ENCODE results near the gene TNS3. TPM values are rescaled to one million over a fixed set of nuclear protein-coding genes. Genes with fewer than 3 reads are reported as not detected.

Gene TNS3
- total RNA-seq, 1 experiment from 2014 or later = 9.5 TPM

DNA sequence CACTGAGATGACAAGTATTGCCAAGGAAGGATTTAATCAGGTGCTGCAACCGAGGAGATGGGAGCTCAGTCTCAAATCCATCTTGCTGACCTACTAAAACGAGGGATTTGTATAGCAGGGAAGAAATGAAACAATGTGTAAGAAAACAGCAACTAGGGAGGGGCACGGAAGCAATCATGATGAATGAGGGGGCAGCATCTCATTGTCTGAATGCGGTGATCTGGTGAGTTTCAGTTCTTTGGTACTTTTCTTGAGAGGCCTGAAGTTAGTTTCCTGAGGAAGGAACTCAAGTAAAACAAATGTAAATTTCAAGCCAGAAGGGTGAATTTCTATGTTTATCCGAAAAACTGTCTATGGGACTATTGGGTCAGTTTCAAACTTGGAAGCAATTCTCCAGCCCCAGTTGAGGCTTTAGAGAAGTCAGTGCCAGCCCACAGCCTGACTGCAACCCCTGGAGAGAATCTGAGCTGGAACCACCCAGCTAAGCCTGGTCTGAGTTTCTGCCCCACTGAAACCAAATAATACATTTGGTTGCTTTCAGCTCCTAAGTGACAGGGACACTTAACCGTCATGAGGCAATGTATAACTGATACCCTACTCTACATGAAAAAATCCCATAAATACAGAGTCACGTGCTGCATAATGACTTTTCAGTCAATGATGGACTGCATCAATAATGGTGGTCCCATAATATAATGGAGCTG is 45.8 kb upstream of the TNS3 start:
- Histone ChIP-seq H3K4me2 (ENCODE audit: insufficient read depth, insufficient read length, low read length) (no peak overlapping the region), H3K18ac (ENCODE audit: insufficient read length, low read depth, low read length) (no peak overlapping the region), H2BK120ac (ENCODE audit: low read depth, low read length, poor library complexity, severe bottlenecking) (no peak overlapping the region), H3K27ac (ENCODE audit: insufficient read length, low read depth, low read length) (no peak overlapping the region), H2BK5ac (ENCODE audit: insufficient read length, low read length) (no peak overlapping the region), H3K79me1 (ENCODE audit: insufficient read depth, low read depth, low read length, poor library complexity, severe bottlenecking) (no peaks in the 10 kb centered on the region), H4K5ac (ENCODE audit: insufficient read length, low read depth, low read length) (no peak overlapping the region), H2BK20ac (ENCODE audit: low read depth, low read length, poor library complexity, severe bottlenecking) (no peak overlapping the region), H3K56ac (ENCODE audit: insufficient read length, low read depth, low read length) (no peak overlapping the region), H3K9me3 (ENCODE audit: control insufficient read depth, low read depth, low read length) (no peaks in the 10 kb centered on the region), H3K9ac (ENCODE audit: extremely low read depth, insufficient read length, low read length) (no peak overlapping the region), H3K14ac (ENCODE audit: insufficient read depth, low read length) (no peak overlapping the region), H2AFZ (ENCODE audit: low read length) (no peak overlapping the region), H3K27me3 (ENCODE audit: insufficient read depth, low read length) (no peaks in the 10 kb centered on the region), H3K23me2 (ENCODE audit: insufficient read length, low read depth, low read length, poor library complexity, severe bottlenecking) (no peaks in the 10 kb centered on the region), H4K8ac (replicated peaks; ENCODE audit: insufficient read length, low read depth, low read length) (no peak overlapping the region), H2BK12ac (ENCODE audit: insufficient read length, low read depth, low read length) (no peak overlapping the region), H3K23ac (ENCODE audit: insufficient read length, low read depth, low read length) (no peak overlapping the region), H3K79me2 (ENCODE audit: insufficient read depth, low read length) (no peaks in the 10 kb centered on the region), H4K20me1 (ENCODE audit: control insufficient read depth, insufficient read depth, insufficient read length) (no peaks in the 10 kb centered on the region), H4K91ac (ENCODE audit: insufficient read length, low read depth, low read length) (no peak overlapping the region), H2BK15ac (ENCODE audit: low read depth, low read length) (no peak overlapping the region), H3K4ac (ENCODE audit: low read depth, low read length) (no peak overlapping the region), H2AK5ac (ENCODE audit: insufficient read length, low read length) (no peak overlapping the region), H3T11ph (ENCODE audit: low read length) (no peak overlapping the region), H3K4me1 (ENCODE audit: insufficient read depth, low read length) (peaks cover 2% of the 10 kb centered on the region; the same call in 1 of the 2 replicates)
- WGBS (ENCODE audit: extremely low coverage, insufficient read length, low lambda C conversion rate) = no CpG with 5 or more reads among the region's 7 CpGs
- peaks cover 0 to 2% (median 0%) of the 10 kb centered on the region in 3 experiments; a peak in 1 of 7 replicates for H3K36me3 Mint-ChIP-seq (ENCODE audit: insufficient read depth in 1 of 3, low read depth in 3 of 3)
- H3K27ac Mint-ChIP-seq = no peak overlapping the region
- no peaks in the 10 kb centered on the region; a peak in 1 of 5 replicates for H3K9me3 Mint-ChIP-seq
- H3K4me1 Mint-ChIP-seq = peaks cover 35 to 36% of the 10 kb centered on the region in 2 experiments
- no peak for DNase-seq
- H3K4me3 Mint-ChIP-seq = no peak overlapping the region; a peak in 1 of 5 replicates
- peaks cover 6% of the 10 kb centered on the region for H3K27me3 Mint-ChIP-seq (ENCODE audit: low read depth)
- TF ChIP-seq, protein P1, sequence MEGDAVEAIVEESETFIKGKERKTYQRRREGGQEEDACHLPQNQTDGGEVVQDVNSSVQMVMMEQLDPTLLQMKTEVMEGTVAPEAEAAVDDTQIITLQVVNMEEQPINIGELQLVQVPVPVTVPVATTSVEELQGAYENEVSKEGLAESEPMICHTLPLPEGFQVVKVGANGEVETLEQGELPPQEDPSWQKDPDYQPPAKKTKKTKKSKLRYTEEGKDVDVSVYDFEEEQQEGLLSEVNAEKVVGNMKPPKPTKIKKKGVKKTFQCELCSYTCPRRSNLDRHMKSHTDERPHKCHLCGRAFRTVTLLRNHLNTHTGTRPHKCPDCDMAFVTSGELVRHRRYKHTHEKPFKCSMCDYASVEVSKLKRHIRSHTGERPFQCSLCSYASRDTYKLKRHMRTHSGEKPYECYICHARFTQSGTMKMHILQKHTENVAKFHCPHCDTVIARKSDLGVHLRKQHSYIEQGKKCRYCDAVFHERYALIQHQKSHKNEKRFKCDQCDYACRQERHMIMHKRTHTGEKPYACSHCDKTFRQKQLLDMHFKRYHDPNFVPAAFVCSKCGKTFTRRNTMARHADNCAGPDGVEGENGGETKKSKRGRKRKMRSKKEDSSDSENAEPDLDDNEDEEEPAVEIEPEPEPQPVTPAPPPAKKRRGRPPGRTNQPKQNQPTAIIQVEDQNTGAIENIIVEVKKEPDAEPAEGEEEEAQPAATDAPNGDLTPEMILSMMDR (conservative IDR thresholded peaks at IDR 0.05) = no peak
